Keratinocyte (primary cell): ENCODE results near the gene HOXB7. TPM values are rescaled to one million over a fixed set of nuclear protein-coding genes. Genes with fewer than 3 reads are reported as not detected.

Source experiments
- DNase-seq: peaks from one replicate; pipeline ENCODE4 v3.0.0-alpha.2; 2011; ENCODE audit warnings: low read depth, missing footprints, low spot score
- FAIRE-seq: peaks from 2 replicates; lab custom pipeline; 2011; peaks lifted over from hg19 to GRCh38; lab: Jason Lieb, UNC
- H2AFZ ChIP-seq: 2 replicates; pipeline ENCODE4 v1.6.0; 2012; ENCODE audit warnings: low read length, control low read depth, inconsistent platforms; ENCODE audit not compliant: control insufficient read depth
- H3K27ac ChIP-seq: 2 replicates; pipeline ENCODE4 v1.5.1; 2011; ENCODE audit warnings: low read length; ENCODE audit not compliant: control insufficient read depth, insufficient read depth
- H3K27me3 ChIP-seq: 3 replicates; pipeline ENCODE4 v1.6.0; 2011; ENCODE audit warnings: low read length; ENCODE audit not compliant: control insufficient read depth, insufficient read depth; ENCODE audit errors: extremely low read depth
- H3K36me3 ChIP-seq, 2 experiments: 2 replicates in 1 of 2; 3 replicates in 1 of 2; pipeline ENCODE4 v1.5.1; 2011; ENCODE audit warnings: low read length in 2 of 2, mild to moderate bottlenecking in 1 of 2; ENCODE audit not compliant: control insufficient read depth in 2 of 2, insufficient read depth in 2 of 2; ENCODE audit errors: extremely low read depth in 1 of 2
- H3K4me1 ChIP-seq: 3 replicates; pipeline ENCODE4 v1.5.1; 2011; ENCODE audit warnings: low read length; ENCODE audit not compliant: control insufficient read depth, insufficient read depth; ENCODE audit errors: extremely low read depth
- H3K4me2 ChIP-seq: 3 replicates; pipeline ENCODE4 v1.6.0; 2011; ENCODE audit warnings: low read depth, low read length; ENCODE audit not compliant: control insufficient read depth, insufficient read depth; ENCODE audit errors: extremely low read depth
- H3K4me3 ChIP-seq, 3 experiments: fragments of 200-600 bp in 1 of 3; sonication (generic) in 1 of 3; 2 replicates in 2 of 3; 3 replicates in 1 of 3; pipeline ENCODE4 v1.5.1; 2011 to 2016; ENCODE audit warnings: low read length in 3 of 3, mild to moderate bottlenecking in 3 of 3, control low read depth in 2 of 3, inconsistent platforms in 1 of 3, low read depth in 1 of 3, mixed read lengths in 1 of 3, mixed run types in 1 of 3, moderate library complexity in 1 of 3; ENCODE audit not compliant: control insufficient read depth in 2 of 3, insufficient read depth in 2 of 3; ENCODE audit errors: extremely low read depth in 1 of 3
- H3K79me2 ChIP-seq: 2 replicates; pipeline ENCODE4 v1.6.0; 2012; ENCODE audit warnings: low read length; ENCODE audit not compliant: control insufficient read depth, insufficient read depth
- H3K9ac ChIP-seq: 3 replicates; pipeline ENCODE4 v1.6.0; 2011; ENCODE audit warnings: low read length; ENCODE audit not compliant: control insufficient read depth, insufficient read depth; ENCODE audit errors: extremely low read depth
- H3K9me1 ChIP-seq: 3 replicates; pipeline ENCODE4 v1.6.0; 2011; ENCODE audit warnings: low read length; ENCODE audit not compliant: control insufficient read depth, insufficient read depth; ENCODE audit errors: extremely low read depth
- H3K9me3 ChIP-seq: 2 replicates; pipeline ENCODE4 v1.5.1; 2012; ENCODE audit warnings: low read depth, low read length; ENCODE audit not compliant: control insufficient read depth
- H4K20me1 ChIP-seq: 3 replicates; pipeline ENCODE4 v1.6.0; 2011; ENCODE audit warnings: low read length; ENCODE audit not compliant: control insufficient read depth, insufficient read depth; ENCODE audit errors: extremely low read depth
- EZH2 ChIP-seq: IDR thresholded peaks from one replicate; pipeline ENCODE4 v1.6.1; 2012; ENCODE audit warnings: inconsistent platforms, mild to moderate bottlenecking, low read length, moderate library complexity
- dilution Hi-C: fragments of 300-500 bp; cut with MboI; formaldehyde crosslinking; loops from one replicate; pipeline ENCODE4 v1.7.0; 2020; ENCODE audit warnings: low sequenced_read_pairs; ENCODE audit not compliant: extremely low pct_ligation_motif_present
- polyA plus RNA-seq, 5 experiments: library from polyadenylated mRNA; depleted of rRNA in 3 of 5; stranded (reverse) in 3 of 5; stranded (forward) in 1 of 5; unstranded in 1 of 5; fragments of >200 nt; gene quantifications; 1 replicate in 1 of 5; 2 replicates in 3 of 5; 3 replicates in 1 of 5; pipeline versions ENCODE4 v1.2.1 to v1.2.3, GENCODE V29; 2011 to 2012; ENCODE audit warnings: missing spikeins in 2 of 5, low read depth in 1 of 5, low replicate concordance in 1 of 5
- TF ChIP-seq, protein P1 (sequence below), 3 experiments: IDR thresholded peaks in 1 of 3; conservative IDR thresholded peaks in 1 of 3; optimal IDR thresholded peaks in 1 of 3; 2 replicates in 2 of 3; 3 replicates in 1 of 3; pipeline versions ENCODE3 to v1.5.1; 2011; ENCODE audit warnings: low read length in 3 of 3, mild to moderate bottlenecking in 3 of 3, moderate library complexity in 2 of 3, control low read depth in 1 of 3, inconsistent platforms in 1 of 3; ENCODE audit not compliant: insufficient read depth in 2 of 3; ENCODE audit errors: extremely low read depth in 1 of 3

The HOXB7 gene
- polyA plus RNA-seq, 1 donor (not counting 4 experiments of a cell fraction or from before 2014, with no cell fraction given) = 1.0 TPM

GRCh38 chr17:48579471-48579759 lies 31.4 kb downstream of the HOXB7 start:
- no peak for TF ChIP-seq EZH2
- TF ChIP-seq, protein P1, sequence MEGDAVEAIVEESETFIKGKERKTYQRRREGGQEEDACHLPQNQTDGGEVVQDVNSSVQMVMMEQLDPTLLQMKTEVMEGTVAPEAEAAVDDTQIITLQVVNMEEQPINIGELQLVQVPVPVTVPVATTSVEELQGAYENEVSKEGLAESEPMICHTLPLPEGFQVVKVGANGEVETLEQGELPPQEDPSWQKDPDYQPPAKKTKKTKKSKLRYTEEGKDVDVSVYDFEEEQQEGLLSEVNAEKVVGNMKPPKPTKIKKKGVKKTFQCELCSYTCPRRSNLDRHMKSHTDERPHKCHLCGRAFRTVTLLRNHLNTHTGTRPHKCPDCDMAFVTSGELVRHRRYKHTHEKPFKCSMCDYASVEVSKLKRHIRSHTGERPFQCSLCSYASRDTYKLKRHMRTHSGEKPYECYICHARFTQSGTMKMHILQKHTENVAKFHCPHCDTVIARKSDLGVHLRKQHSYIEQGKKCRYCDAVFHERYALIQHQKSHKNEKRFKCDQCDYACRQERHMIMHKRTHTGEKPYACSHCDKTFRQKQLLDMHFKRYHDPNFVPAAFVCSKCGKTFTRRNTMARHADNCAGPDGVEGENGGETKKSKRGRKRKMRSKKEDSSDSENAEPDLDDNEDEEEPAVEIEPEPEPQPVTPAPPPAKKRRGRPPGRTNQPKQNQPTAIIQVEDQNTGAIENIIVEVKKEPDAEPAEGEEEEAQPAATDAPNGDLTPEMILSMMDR (optimal IDR thresholded peaks at IDR 0.05 in 1 of 3, IDR thresholded peaks at IDR 0.05 in 1 of 3, conservative IDR thresholded peaks at IDR 0.05 in 1 of 3; ENCODE audit: extremely low read depth in 1 of 3, insufficient read depth in 2 of 3, low read length in 3 of 3) = no peak
- peak overlapping the region; percentile 71 for H3K4me2 ChIP-seq
- no peaks in the 10 kb centered on the region for H4K20me1 ChIP-seq
- H3K4me1 ChIP-seq = peaks cover 14% of the 10 kb centered on the region
- no peaks in the 10 kb centered on the region for H3K9me1 ChIP-seq
- no peak overlapping the region for H2AFZ ChIP-seq
- dilution Hi-C loops = no loop called here
- H3K36me3 ChIP-seq = peaks cover 0 to 2% of the 10 kb centered on the region in 2 experiments
- H3K9me3 ChIP-seq = no peaks in the 10 kb centered on the region
- no peak overlapping the region for H3K4me3 ChIP-seq
- no peak for FAIRE-seq
- H3K9ac ChIP-seq = no peak overlapping the region
- no peaks in the 10 kb centered on the region for H3K79me2 ChIP-seq
- no peak for DNase-seq
- peaks cover 76% of the 10 kb centered on the region for H3K27me3 ChIP-seq
- no peak overlapping the region for H3K27ac ChIP-seq

DNA sequence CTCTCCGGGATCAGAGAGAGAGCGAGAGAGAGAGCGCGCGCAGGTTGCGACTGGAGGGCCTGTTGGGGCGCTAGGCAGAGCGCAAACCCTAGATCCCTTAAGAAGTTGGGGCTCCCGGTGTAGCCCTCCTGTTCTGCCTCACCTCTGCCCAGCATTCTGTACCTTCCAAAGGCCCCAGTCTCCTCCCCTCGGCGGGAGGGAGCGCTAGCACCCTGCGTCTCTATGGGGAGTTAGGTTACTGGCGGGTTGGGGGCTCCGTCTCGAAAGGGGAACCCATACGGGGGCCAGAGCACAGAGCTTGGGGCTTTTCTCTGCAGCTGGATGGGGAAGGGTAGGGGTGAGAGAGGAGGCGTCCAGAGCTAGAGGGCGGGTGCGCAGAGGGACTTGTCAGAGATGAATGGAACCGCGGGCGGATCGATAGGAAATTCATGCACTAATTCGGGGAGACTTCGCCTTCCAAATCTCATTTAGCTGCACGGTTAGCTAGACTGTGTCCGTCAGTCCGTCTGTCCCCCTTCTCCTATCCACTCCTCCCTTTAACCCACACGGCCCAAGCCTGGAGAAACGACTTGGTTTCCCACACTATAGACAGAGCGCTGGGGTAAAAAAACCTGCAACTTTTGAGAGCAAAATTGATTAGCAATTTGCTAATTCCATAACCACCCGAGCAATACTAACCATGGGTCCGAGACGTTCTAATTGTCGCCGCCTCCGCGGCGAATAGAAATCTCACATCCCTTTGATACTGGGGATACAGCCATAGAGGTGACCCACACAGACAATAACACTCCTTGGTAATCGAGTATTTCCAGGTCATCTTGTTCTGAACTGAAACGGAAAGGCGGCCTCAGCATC lies 32.0 kb downstream of the HOXB7 start:
- Histone ChIP-seq H3K4me2 (peak overlapping the region; percentile 71), H3K36me3 (peaks cover 0 to 2% of the 10 kb centered on the region in 2 experiments), H3K9ac (peak overlapping the region; percentile 58), H3K9me1 (no peaks in the 10 kb centered on the region), H2AFZ (peak overlapping the region; percentile 60), H3K79me2 (no peaks in the 10 kb centered on the region), H3K27ac (no peak overlapping the region), H3K4me3 (peak overlapping the region; percentile 58 to 76 (median 65)), H3K4me1 (peaks cover 19% of the 10 kb centered on the region), H3K9me3 (no peaks in the 10 kb centered on the region), H4K20me1 (no peaks in the 10 kb centered on the region), H3K27me3 (peaks cover 82% of the 10 kb centered on the region)
- dilution Hi-C loops = no loop called here
- FAIRE-seq (peak; percentile 44), DNase-seq (no peak)
- peak; percentile 84 for TF ChIP-seq EZH2
- TF ChIP-seq, protein P1 (optimal IDR thresholded peaks at IDR 0.05 in 1 of 3, IDR thresholded peaks at IDR 0.05 in 1 of 3, conservative IDR thresholded peaks at IDR 0.05 in 1 of 3; ENCODE audit: extremely low read depth in 1 of 3, insufficient read depth in 2 of 3, low read length in 3 of 3) = no peak
